Measurements from ENCODE around the gene SLIT3.

SLIT3 gene

GRCh38 chr5:169098331-169099121 lies 202.4 kb downstream of the SLIT3 start:
- DNase-seq: no peak

- no peak for DNase-seq
These were observed 203.3 kb downstream of the SLIT3 start for GRCh38 chr5:169097374-169098326.

- no peak for DNase-seq
These were observed 205.0 kb downstream of the SLIT3 start for GRCh38 chr5:169095976-169096375.

GRCh38 chr5:169095410-169095960 lies 205.5 kb downstream of the SLIT3 start:
- no peak for DNase-seq

GRCh38 chr5:169094586-169095409 lies 206.1 kb downstream of the SLIT3 start:
- DNase-seq: no peak

GRCh38 chr5:169091396-169091980 lies 209.5 kb downstream of the SLIT3 start:
- DNase-seq: no peak

- no peak for DNase-seq
These were observed 211.6 kb downstream of the SLIT3 start for GRCh38 chr5:169089343-169089742.

GRCh38 chr5:169088028-169088725 lies 212.8 kb downstream of the SLIT3 start:
- no peak for DNase-seq

- DNase-seq: no peak
These were observed 215.3 kb downstream of the SLIT3 start for GRCh38 chr5:169085636-169086035.

GRCh38 chr5:169085212-169085611 lies 215.7 kb downstream of the SLIT3 start:
- DNase-seq: no peak

GRCh38 chr5:169084775-169085174 lies 216.2 kb downstream of the SLIT3 start:
- no peak for DNase-seq

GRCh38 chr5:169083394-169084018 lies 217.4 kb downstream of the SLIT3 start:
- DNase-seq: no peak

- no peak for DNase-seq
These were observed 219.8 kb downstream of the SLIT3 start for GRCh38 chr5:169081000-169081724.

GRCh38 chr5:169080448-169080911 lies 220.5 kb downstream of the SLIT3 start:
- DNase-seq: no peak

GRCh38 chr5:169079697-169080096 lies 221.2 kb downstream of the SLIT3 start:
- DNase-seq: no peak

GRCh38 chr5:169074839-169075238 lies 226.1 kb downstream of the SLIT3 start:
- no peak for DNase-seq

GRCh38 chr5:169072233-169072632 lies 228.7 kb downstream of the SLIT3 start:
- no peak for DNase-seq

- no peak for DNase-seq
These were observed 230.5 kb downstream of the SLIT3 start for GRCh38 chr5:169070413-169070812.

- no peak for DNase-seq
These were observed 233.2 kb downstream of the SLIT3 start for GRCh38 chr5:169067751-169068173.

GRCh38 chr5:169065400-169065799 lies 235.5 kb downstream of the SLIT3 start:
- DNase-seq: no peak

All from stimulated activated CD4-positive, alpha-beta T cell treated with anti-CD3 and anti-CD28 coated beads, Interleukin-15, amount 100 ng/mL, for 24 hours (primary cell).